Measurements from ENCODE around the gene MSLN.
"Not testable (repeated sequence)": the region's sequence is repeated elsewhere in the genome, so short reads cannot be mapped to it uniquely, and the experiment has no call there.

MSLN gene

DNA sequence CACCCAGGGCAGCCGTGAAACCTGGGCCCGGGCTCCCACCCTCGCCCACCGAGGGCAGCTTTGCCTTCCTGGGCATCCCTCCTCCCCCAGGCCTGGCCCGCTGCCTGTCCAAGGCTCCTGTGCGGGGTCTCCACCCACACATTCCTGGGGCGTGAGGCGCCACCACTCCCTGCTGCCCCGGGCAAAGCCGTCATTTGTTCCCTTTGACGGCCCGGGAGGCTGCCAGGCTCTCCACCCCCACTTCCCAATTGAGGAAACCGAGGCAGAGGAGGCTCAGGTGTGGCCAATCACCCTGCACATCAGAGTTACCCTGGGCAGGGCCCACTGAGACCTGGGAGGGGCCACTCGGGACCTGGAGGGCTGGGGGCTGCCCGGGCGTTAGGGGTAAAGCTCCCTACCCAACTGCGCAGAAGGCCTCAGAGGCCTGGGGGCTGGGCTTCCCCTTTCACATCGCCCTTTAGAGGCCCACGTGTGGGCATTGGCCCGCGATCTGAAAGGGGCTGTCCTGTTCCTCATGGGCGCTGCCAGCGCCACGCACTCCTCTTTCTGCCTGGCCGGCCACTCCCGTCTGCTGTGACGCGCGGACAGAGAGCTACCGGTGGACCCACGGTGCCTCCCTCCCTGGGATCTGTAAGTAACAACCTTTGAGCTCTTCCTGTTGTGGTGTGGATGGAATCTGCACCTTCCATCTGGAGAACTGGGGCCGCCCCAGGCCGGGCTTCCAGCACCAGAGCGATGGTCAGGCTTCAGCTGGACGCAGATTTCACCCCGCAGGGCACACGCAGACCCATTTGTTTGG lies at the start of gene MSLN:
Gene MSLN, plus strand, starts transcription at position 190 of the 799 bp plus-strand sequence. CDS start 1,947 bp downstream, outside the sequence.
- DNase-seq, result no peak

DNA sequence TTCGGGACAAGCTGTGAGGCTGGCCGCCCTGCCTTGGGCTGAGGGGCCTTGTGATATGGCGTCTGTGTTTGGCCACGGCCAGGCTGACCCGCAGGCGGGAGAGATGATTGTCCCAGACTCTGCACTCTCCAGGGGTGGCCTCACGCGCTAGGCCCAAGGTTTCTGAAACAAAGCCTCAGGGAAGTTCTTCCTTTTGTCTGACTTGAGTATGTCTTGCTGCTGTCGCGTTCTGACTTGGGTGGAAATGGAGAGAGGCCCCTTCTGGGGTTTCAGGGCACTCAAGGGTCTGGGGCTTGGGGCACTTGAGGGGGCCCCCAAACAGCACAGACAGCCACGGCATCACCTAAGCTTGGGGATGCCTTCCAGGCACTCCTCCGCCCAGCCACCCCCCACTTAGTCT lies 49.5 kb upstream of the MSLN start:
- DNase-seq, result no peak

DNA sequence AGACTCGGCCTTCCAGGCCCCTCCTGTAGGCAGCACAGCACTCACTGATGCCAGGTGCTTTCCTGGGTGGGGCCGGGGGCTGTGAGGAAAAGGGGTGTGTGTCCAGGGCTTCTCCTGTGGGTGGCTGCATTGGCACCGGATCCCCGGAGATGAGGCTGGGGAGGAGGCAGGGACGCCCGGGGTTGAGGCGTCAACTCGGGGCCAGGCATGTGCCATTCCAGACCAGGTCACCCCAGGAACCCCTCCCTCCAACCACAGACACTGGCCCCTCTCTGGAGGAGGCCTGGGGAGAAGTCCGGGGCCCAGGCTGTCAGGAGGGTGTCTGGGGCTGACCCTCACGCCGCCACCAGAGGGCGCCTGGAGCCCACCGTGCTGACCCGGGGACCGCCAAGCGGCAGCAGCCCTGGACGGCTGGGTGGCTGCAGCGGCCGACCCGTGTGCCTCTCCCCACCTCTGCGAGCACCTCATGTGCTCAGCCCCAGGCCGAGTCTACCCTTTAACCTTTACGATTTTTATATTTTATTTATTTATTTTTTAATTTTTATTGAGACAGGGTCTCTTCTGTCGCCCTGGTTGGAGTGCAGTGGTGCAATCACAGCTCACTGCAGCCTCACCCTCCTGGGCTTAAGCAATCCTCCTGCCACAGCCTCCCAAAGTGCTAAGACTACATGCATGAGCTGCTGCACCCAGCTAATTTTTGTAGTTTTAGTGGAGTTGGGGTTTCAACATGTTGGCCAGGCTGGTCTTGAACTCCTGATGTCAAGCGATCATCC lies 48.8 kb upstream of the MSLN start:
- DNase-seq, result no peak

DNA sequence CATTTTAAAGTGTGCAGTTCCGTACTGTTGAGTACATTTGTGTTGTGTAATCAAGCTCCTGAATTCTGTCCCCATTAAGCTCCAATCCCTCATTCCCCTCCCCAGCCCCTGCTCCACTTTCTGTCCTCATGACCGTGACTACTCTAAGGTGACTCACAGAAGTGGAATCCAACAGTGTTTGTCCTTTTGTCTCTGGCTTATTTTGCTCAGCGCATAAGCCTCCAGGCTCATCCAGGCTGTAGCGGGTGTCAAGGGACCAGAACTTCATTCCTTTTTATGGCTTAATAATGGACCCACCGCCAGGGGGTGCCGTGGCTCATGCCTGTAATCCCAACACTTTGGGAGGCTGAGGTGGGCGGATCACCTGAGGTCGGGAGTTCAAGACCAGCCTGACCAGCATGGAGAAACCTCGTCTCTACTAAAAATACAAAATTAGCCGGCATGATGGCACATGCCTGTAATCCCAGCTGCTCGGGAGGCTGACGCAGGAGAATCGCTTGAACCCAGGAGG lies 47.7 kb upstream of the MSLN start:
- DNase-seq, result not testable (repeated sequence)

DNA sequence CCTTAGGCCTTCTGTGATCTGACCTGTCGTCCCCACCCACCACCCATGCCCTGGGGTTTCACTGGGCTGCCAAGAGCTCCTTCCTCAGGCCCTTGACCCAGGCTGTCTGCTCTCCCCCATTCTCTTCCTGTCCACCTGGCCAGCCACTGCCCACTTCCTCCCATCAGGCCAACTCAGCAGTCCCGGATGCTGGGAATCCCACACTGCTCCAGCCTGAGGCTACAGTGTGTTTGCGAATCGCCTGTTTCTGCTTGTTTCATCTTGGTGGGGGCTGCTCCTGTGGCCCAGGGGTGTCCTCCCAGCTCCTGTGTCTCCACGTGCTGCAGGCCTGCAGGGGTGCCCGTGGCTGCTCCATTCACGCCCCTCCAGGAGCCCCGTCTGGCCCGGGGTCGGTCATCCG lies 46.5 kb upstream of the MSLN start:
- no peak for DNase-seq

DNA sequence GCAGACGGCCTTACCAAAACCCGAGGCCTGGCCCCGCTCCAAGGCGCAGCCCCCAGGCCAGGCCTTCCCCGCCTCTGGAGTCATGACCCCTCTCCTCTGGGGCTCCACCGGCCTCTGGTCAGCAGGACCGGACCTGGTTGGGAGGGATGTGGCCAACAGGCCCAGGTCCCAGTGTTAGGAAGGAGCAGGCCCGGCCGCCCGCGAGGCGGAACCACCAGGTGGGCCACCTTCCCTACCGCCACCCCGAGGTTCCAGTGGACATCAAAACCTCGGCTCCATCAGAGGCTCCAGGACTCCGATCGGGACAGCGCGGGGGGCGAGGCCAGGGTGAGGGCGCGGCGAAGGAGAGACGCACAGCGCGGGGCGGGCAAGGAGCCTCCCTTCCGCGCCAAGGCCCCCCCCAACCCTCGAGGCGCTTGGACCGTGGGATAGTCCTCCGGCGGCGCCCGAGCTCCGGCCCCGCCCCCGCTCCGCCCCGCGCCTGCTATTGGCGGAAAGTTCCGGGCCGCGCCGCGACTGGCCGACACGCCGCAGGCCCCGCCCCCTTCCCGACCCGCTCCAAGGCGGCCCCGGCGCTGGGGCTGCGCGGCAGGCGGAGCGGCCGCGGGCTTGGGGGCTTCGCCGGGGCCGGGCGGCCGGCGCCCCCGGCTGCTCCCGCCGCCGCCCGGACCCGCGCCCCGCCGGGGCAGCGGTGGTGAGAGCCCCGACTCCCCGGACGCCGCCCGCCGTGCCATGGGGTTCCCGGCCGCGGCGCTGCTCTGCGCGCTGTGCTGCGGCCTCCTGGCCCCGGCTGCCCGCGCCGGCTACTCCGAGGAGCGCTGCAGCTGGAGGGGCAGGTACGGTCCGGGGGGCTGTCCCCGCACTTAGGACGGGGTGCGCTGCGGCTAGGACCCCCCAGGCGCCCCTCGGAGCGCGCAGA lies 45.7 kb upstream of the MSLN start, which contains the start of gene METRN:
Gene METRN, plus strand, starts transcription at position 561 of the 919 bp plus-strand sequence. Its CDS starts 172 bp downstream, at position 733.
- DNase-seq, result no peak

DNA sequence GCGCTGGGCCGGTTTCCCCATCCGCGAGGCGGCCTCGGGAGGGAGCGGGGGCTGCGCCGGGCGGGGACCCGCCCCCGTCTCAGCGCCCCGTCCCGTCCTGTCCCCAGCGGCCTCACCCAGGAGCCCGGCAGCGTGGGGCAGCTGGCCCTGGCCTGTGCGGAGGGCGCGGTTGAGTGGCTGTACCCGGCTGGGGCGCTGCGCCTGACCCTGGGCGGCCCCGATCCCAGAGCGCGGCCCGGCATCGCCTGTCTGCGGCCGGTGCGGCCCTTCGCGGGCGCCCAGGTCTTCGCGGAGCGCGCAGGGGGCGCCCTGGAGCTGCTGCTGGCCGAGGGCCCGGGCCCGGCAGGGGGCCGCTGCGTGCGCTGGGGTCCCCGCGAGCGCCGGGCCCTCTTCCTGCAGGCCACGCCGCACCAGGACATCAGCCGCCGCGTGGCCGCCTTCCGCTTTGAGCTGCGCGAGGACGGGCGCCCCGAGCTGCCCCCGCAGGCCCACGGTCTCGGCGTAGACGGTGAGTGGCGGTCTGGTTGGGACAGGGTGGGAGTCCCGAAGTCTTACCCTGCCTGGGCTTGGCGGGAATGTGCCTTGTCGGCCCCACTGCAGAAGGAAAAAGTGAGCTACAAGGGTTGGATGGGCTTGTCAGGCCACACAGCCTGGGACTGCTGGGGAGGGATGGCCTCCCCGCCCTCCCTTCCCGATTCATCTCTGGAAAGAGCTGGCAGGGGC lies 44.9 kb upstream of the MSLN start:
- DNase-seq, result no peak

DNA sequence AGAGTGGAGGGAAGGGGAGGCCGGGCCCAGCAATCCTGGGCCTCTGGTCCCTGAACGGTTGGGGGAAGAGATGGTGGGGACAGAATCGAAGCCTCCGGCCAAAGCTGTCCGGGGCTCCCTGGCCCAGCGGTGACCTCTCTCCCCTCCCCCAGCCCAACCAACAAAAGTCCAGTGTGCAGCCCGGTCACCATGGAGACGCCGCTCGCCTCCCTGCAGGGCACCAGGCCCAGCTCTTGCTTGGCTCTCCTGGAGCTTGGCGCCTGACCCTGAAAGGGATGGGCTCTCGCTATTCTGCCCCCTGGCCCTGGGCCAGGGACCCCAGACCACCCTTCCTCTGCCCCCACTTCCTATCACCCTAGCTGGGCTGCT lies 44.4 kb upstream of the MSLN start:
- DNase-seq, result no peak

DNA sequence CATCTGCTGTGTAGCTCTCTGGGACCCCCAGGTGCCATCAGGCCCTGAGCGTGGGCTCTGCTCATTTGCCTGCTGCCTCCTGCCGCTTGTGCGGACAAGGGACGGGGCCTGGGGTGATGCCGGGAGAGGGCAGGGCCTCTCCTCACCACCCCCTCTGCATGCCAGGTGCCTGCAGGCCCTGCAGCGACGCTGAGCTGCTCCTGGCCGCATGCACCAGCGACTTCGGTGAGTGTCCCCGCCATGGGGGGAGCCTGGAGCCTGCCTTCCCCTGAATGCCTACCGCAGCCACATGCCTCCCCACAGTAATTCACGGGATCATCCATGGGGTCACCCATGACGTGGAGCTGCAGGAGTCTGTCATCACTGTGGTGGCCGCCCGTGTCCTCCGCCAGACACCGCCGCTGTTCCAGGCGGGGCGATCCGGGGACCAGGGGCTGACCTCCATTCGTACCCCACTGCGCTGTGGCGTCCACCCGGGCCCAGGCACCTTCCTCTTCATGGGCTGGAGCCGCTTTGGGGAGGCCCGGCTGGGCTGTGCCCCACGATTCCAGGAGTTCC lies 43.7 kb upstream of the MSLN start:
- DNase-seq, result no peak

DNA sequence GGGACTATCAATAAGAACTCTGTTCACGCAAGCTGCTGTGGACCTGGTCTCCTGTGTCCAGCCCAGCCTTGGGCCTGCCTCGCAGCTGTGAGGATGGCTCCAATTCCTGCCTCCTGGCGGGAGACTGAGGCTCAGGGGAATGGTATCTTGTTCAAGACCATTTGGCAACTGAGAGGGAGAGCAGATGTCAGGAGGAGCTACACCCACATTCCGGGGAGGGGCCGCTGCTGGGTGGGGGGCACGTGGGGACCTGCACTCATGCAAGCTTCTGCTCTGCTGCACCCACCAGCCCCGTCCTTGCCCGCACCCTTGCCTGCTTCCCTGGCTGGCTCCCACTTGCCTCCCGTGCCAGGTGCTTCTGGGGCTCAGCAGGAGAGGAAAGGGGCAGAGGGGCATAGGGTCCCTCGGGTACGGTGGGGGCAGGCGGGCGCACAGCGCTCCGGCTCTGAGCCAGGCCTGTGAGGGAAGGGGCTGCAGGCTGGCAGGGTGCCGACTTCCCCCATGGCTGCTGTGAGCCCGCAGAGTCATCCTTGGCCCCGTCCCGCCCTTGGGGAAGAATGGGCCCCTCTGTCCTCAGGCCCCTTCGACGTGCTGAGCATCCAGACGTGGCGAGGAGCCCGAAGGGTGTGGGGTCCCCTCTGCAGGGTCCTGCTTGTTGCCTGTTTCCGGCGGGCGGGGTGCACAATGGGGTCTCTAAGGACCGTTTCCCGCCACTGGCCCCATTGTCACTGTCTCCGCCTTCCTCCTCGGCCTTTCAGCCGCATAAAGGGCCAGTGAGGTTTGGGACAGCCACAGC lies 42.9 kb upstream of the MSLN start:
- no peak for DNase-seq

DNA sequence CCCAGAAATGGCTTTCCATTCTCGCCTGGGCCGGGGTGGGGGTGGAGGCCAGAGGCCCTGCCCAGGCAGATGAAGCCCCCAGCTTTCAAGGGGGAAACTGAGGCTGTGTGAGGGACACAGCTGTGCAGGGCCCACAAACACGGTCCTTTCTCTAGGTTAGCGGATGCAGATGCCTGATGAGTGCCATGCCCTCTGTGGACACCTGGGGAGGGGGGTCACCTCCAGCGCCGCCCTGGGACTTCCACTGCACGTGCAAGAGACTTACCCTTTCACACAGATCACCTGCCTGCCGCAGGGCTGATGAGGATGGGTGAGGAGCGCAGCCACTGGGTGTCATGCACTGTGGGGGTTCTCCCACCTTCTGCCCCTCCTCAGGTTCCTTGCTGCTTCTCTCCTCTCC lies 42.1 kb upstream of the MSLN start:
- DNase-seq, result no peak

DNA sequence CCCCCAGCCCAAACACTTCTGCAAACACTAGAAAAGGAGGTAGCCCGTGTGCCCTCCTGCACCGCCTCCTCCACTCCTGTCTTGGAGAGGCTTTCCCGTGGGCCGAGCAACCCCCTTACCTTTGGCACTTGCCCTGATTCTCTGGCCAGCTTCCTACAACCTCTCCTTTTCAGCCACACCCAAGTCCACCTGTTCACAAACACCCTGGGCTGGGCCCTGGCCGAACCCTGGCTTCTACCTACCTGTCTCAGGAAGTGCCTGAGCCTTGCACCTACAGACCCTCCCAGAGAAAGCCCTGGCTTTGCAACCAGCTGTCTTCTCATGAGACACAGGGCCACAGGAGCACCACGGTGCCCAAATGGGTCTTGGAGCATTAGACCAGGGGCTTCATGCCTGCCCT lies 41.6 kb upstream of the MSLN start:
- no peak for DNase-seq

DNA sequence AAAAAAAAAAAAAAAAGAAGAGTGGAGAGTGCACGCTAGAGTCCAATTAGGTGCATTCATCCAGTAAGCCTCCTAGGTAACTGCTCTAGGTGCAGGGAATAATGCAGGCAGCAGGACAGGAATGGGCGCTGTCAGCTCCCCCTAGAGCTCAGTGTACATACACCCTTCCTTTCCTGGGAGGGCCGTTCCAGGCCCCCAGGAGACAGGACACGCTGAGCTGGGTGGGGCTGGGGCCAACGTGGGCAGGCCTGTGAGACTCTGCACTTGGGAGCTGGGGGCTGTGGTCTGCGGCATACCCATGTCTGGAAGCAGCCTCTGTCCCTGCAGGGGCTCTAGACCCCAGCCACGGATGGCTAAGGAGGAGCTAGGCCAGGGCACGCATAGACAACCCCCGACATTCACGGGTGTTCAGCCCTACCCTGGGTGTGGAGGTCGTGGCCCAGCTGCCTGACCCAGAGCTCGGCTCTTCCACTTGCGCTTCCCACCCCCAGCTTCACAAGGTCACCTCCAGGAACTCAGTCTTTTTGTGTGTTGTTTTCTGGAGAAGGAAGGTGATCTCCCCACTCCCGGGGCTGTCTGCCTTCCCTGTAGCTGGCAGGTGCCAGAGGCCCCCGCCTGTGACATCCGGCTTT lies 40.6 kb upstream of the MSLN start:
- no peak for DNase-seq

DNA sequence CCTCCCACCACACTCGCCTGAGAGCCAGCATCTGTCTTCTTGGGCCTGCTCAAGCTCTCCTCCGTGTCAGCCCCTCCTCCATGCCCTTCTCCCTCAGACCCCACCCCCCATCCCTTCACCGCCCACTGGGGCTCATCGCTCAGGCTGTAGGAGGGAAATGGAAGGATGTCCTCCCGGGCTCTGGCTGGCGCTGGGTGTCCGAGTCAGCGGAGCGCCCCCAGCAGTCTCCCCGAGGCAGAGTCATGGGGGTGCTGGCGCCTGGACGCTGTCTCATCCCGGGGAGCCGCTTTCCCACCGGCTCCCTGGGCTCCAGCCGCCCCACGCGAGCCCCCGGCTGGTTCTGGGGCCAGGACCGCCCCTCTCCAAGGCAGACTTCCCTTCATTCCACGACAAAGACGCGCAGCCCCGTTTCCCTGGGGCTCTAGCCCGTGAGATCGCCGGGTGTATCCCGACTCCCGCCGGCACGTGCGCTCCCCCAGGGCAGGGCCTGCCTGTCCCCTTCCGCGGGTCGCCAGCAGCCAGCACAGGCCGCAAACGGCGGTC lies 40.0 kb upstream of the MSLN start:
- DNase-seq, result no peak

DNA sequence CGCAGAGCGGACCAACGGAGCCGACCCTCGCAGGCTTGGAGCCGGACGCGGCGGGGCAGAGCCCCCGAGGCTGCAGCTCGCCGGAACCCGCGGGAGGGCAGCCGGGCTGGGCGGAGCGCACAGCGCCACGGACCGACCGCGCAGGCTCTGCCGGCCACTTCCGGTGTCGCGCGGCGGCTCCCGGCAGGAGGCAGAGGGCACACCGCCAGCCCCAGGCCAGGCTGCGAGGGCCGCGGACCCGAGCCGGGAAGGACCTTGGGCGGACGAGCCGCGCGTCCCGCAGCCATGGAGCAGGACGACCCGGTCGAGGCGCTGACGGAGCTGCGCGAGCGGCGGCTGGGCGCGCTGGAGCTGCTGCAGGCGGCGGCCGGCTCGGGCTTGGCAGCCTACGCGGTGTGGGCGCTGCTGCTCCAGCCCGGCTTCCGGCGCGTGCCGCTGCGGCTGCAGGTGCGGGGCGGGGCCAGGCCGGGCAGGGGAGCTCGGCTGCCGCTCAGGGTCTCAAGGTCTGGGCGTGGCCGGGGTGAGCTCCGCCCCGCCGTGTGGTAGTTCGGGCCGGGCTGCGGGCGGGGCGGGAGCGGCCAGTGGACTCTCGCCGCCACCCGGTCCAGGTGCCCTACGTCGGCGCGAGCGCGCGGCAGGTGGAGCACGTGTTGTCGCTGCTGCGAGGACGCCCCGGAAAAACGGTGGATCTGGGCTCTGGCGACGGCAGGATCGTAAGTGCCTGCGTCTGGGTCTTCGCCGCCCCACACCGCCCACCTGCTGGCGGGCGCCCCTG lies 39.4 kb upstream of the MSLN start, which contains the start of gene ANTKMT:
Gene ANTKMT, plus strand, starts transcription at position 157 of the 775 bp plus-strand sequence. Its CDS starts 129 bp downstream, at position 286.
- DNase-seq, result no peak

DNA sequence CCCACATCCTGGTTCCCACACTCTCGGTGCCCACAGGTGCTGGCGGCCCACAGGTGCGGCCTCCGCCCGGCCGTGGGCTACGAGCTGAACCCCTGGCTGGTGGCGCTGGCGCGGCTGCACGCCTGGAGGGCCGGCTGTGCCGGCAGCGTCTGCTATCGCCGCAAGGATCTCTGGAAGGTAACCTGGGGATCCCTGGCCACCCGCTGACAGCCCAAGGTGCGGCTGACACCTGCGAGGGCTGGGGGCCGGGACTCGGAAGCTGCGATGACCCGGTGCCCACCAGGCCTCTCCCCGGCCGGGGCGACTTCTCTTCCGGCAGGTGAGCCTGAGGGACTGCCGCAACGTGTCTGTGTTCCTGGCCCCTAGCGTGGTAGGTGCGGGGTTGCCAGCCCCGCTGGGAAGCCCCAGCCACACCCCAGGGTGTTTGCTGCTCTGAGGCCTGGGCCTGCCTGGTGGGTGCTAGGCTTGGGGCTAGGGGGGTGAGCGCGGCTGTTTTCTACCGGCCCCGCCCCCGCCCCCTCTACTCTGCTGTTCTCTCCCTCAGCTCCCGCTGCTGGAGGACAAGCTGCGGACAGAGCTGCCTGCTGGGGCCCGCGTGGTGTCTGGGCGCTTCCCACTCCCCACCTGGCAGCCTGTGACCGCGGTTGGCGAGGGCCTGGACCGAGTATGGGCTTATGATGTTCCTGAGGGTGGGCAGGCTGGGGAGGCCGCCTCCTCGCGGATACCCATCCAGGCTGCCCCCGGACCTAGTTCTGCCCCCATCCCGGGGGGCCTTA lies 38.6 kb upstream of the MSLN start:
- DNase-seq, result no peak

DNA sequence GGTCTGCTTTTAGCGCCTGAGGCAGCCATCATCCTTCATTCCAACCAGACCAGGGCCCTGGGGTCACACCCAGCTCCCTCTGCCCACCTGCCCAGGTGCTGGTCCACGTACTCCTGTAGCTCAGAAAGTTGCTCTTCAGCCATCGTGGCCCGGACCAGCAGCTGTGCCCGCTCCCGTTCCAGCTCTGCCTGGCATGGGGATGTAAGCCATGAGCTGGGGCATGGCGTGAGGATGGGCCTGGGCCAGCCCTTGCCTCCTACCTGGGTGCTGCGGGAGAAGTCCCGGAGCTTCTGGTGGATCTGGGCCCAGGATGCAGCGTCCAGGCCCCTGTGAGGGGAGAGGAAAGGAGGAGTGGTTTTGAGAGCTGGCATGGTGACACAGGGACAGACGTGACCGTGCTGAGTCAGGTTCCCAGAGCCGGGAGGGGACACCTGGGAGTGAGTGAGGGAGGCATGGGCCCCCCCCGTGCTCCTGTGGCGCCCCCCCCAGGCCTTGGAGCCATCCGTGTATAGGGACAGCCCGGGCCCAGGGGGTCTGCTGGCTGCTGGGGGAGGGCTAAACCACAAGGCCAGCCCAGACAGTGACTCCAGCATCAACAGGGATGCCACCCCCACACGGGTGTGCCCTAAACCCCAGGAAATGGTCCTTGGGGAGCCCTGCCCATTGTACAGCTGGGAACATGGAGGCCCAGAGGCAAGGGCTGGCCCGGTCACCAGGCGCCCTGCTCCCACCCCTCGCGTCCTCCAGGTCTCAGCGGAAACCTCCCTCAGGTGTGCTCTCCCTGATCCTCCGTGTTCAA lies 37.5 kb upstream of the MSLN start:
- DNase-seq, result no peak

DNA sequence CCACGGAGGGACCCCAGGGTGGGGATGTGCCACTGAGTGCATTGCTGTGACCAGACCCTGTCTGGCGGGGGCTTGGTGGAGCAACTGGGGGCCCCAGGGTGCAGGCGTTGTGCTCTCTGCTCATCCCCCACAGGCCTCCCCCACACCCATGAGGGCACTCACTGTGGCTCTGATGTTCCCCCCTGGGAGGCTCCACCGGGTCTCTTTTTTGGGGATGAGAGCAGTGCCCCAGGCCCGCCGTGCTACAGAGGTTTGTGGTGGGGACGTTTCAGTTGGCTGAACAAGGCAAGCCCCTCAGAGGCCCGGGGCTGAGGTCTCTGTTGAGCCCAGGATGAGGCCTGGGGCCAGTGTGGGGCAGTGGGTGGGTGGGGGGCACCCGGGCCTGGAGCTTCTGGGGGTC lies 36.8 kb upstream of the MSLN start:
- no peak for DNase-seq

Measured in NCI-H1436 treated with DMSO at 0.1 percent for 48 hours (cell line).